Activated T-cell treated with anti-CD3 and anti-CD28 coated beads, Interleukin-2, amount 50 U/mL, for 4 hours (primary cell): ENCODE data around the gene MRPL14. TPM values are rescaled to one million over a fixed set of nuclear protein-coding genes. Genes with fewer than 3 reads are reported as not detected.
"Not testable (repeated sequence)": the region's sequence is repeated elsewhere in the genome, so short reads cannot be mapped to it uniquely, and the experiment has no call there.

Experiments used
- ATAC-seq, 2 donors: fragments of 200-7000 bp; cut with Tn5 transposase; one replicate each; pipeline ENCODE4 v1.10.0; 2021
- DNase-seq: peaks from one replicate; pipeline ENCODE4 v3.0.0-alpha.2; 2020
- H3K27me3 Mint-ChIP-seq: one replicate; pipeline ENCODE4 v1.8.0; 2021; ENCODE audit warnings: low read depth, mixed read lengths
- H3K36me3 Mint-ChIP-seq: one replicate; pipeline ENCODE4 v1.8.0; 2022; ENCODE audit warnings: mixed read lengths; ENCODE audit not compliant: insufficient read depth
- H3K4me1 Mint-ChIP-seq: one replicate; pipeline ENCODE4 v1.8.0; 2021; ENCODE audit warnings: low read depth, mixed read lengths
- H3K4me3 Mint-ChIP-seq: one replicate; pipeline ENCODE4 v1.8.0; 2021; ENCODE audit warnings: mild to moderate bottlenecking, moderate library complexity, mixed read lengths
- H3K9me3 Mint-ChIP-seq: one replicate; pipeline ENCODE4 v1.8.0; 2021; ENCODE audit warnings: mixed read lengths
- total RNA-seq, 3 donors: library from RNA; stranded (reverse); gene quantifications; one replicate each; pipeline ENCODE4 v1.2.1, GENCODE V29; 2021

The MRPL14 gene
- total RNA-seq, 3 donors from 2014 or later: 51.0 to 87.9 (median 56.6) TPM

- Mint-ChIP-seq H3K4me1 (peaks cover 1% of the 10 kb centered on the region), H3K9me3 (no peaks in the 10 kb centered on the region), H3K36me3 (no peaks in the 10 kb centered on the region), H3K27me3 (no peaks in the 10 kb centered on the region), H3K4me3 (no peak overlapping the region)
- ATAC-seq (no peak), DNase-seq (no peak)
Measured at GRCh38 chr6:44156494-44157151, 29.4 kb upstream of the MRPL14 start.

- no peaks in the 10 kb centered on the region for H3K9me3 Mint-ChIP-seq
- H3K4me1 Mint-ChIP-seq: peaks cover 6% of the 10 kb centered on the region
Measured at GRCh38 chr6:44154067-44154466, 26.8 kb upstream of the MRPL14 start.

DNA sequence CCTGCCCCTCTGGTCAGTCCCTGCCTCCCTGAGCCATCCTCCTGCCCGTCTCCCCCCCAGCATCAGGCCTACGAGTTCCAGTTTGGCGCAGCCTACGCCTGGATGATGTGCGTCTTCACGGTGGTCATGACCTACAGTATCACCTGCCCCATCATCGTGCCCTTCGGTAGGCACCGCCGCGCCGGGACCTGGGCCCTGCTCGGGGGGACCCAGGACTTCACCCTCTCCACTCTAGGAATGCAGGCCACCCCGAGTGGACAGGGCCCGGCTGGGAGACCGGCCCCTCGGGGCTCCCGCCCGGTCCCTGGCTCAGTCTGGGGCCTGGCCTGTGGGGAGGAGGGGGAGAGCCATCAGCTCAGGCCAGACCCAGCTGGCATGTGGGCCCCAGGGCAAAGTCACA lies 25.3 kb upstream of the MRPL14 start:
- no peaks in the 10 kb centered on the region for H3K27me3 Mint-ChIP-seq
- H3K4me3 Mint-ChIP-seq: no peak overlapping the region
- H3K9me3 Mint-ChIP-seq: no peaks in the 10 kb centered on the region
- H3K4me1 Mint-ChIP-seq: peaks cover 6% of the 10 kb centered on the region
- ATAC-seq (no peak), DNase-seq (no peak)
- H3K36me3 Mint-ChIP-seq: peaks cover 8% of the 10 kb centered on the region

More at GRCh38 chr6:44154067-44154466, 26.8 kb upstream of the MRPL14 start:
- Mint-ChIP-seq H3K27me3 (no peaks in the 10 kb centered on the region), H3K4me3 (no peak overlapping the region), H3K36me3 (peaks cover 2% of the 10 kb centered on the region)
- ATAC-seq: no peak
- DNase-seq: no peak

GRCh38 chr6:44152109-44152461 lies 24.8 kb upstream of the MRPL14 start:
- H3K9me3 Mint-ChIP-seq: no peaks in the 10 kb centered on the region
- peaks cover 6% of the 10 kb centered on the region for H3K4me1 Mint-ChIP-seq
- DNase-seq (no peak), ATAC-seq (no peak)
- no peaks in the 10 kb centered on the region for H3K27me3 Mint-ChIP-seq
- no peak overlapping the region for H3K4me3 Mint-ChIP-seq
- H3K36me3 Mint-ChIP-seq: peaks cover 8% of the 10 kb centered on the region

DNA sequence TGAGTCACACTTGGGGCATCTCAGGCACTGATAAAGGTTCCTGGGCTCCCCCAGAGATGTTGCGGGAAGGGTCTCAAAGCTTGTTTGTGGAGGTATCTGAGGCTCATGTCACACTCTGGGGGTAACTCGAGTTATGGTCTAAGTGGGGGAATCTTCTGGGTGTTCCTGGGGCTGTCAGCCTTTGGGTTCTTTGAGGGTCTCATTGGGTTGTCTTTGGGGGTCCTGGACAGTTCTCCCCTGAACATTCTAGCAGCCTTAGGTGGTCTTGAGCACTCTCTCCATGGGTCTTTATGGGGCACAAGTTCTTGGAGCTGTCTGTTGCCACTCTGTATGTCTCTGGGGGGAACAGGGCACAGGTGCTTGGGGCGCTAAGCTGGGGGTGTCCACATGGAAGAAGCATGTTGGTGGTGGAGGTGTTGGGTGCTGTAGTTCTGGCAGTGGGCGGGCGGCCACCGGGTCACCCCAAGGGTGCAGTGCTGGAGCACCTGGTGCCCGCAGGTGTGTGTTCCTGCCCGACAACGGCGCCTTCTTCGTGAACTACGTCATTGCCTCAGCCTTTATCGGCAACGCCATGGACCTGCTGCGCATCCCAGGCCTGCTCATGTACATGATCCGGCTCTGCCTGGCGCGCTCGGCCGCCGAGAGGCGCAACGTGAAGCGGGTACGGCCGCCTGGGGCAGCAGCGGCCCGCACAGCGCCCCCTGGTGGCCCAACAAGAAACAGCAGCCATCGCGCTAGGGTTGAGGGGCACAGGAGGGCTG lies 24.3 kb upstream of the MRPL14 start:
- DNase-seq (peak; percentile 80), ATAC-seq (peak; percentile 90 to 94)
- peaks cover 6% of the 10 kb centered on the region for H3K4me1 Mint-ChIP-seq
- H3K27me3 Mint-ChIP-seq: no peaks in the 10 kb centered on the region
- no peaks in the 10 kb centered on the region for H3K9me3 Mint-ChIP-seq
- no peak overlapping the region for H3K4me3 Mint-ChIP-seq
- H3K36me3 Mint-ChIP-seq: peaks cover 8% of the 10 kb centered on the region

DNA sequence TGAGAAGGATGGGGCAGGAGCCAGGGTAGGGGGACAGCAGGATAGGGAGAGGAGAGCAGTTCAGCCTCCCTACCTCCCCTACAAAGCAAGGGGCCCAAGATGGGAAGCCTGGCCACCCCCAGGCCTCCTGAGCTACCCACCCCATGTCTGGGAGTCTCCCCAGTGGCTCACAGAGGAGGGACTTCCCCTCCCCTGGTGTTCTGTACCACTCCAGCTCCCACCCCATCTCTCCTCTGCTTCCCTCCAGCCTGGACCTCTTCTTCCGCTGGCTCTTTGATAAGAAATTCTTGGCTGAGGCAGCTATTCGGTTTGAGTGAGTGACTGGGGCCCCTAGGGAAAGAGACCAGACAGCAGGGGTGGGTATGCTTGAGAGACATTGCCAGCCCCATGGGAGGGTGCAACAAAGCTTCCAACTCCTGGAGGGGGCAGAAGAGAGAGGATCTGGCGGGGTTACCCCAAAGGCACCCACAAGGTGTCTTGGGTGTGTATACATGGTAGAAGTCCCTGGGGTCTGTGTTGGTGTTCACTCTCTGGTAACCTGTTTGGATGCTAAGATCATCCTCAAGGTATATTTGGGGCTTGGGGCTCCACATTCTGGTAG lies 23.2 kb upstream of the MRPL14 start:
- Mint-ChIP-seq H3K9me3 (no peaks in the 10 kb centered on the region), H3K36me3 (peaks cover 11% of the 10 kb centered on the region), H3K4me1 (peaks cover 6% of the 10 kb centered on the region), H3K27me3 (no peaks in the 10 kb centered on the region), H3K4me3 (no peak overlapping the region)
- ATAC-seq (no peak), DNase-seq (no peak)

- Mint-ChIP-seq H3K4me1 (peaks cover 6% of the 10 kb centered on the region), H3K36me3 (peaks cover 11% of the 10 kb centered on the region), H3K4me3 (no peak overlapping the region), H3K9me3 (no peaks in the 10 kb centered on the region), H3K27me3 (no peaks in the 10 kb centered on the region)
- DNase-seq: no peak
- ATAC-seq: no peak
Measured at GRCh38 chr6:44149369-44150012, 22.2 kb upstream of the MRPL14 start.

DNA sequence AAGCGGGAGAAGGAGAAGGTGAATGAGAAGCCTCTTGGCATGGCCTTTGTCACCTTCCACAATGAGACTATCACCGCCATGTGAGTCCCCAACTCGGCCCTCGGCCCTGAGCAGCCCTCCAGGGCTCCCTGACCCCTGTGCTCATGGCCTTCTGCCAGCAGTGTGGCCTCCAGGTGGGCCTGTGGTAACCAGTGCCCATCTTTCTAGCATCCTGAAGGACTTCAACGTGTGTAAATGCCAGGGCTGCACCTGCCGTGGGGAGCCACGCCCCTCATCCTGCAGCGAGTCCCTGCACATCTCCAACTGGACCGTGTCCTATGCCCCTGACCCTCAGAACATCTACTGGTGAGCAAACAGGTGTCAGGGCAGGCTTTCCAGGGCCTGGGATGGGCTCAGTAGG lies 21.1 kb upstream of the MRPL14 start:
- Mint-ChIP-seq H3K4me3 (no peak overlapping the region), H3K27me3 (no peaks in the 10 kb centered on the region), H3K4me1 (peaks cover 6% of the 10 kb centered on the region), H3K9me3 (no peaks in the 10 kb centered on the region), H3K36me3 (peaks cover 14% of the 10 kb centered on the region)
- no peak for DNase-seq
- ATAC-seq: no peak

DNA sequence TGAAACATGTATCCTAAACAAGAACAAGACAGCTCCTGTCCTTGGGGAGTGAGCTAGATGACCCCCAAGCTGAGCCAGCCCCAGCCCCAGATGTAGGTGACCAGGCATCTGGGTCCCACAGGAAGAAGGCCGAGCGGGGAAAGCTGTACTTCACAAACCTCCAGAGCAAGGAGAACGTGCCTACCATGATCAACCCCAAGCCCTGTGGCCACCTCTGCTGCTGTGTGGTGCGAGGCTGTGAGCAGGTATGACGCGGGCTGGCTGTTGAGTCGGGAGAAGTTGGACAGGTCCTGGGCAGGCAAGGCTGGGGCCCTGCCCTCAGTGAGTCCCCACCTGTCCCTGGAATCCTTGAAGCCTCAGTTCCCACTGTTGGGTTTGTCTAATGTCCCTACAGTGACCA lies 20.0 kb upstream of the MRPL14 start:
- Mint-ChIP-seq H3K9me3 (no peaks in the 10 kb centered on the region), H3K27me3 (no peaks in the 10 kb centered on the region), H3K4me3 (no peak overlapping the region), H3K36me3 (peaks cover 14% of the 10 kb centered on the region), H3K4me1 (peaks cover 6% of the 10 kb centered on the region)
- ATAC-seq (no peak), DNase-seq (no peak)

- Mint-ChIP-seq H3K4me3 (no peak overlapping the region), H3K27me3 (no peaks in the 10 kb centered on the region), H3K9me3 (no peaks in the 10 kb centered on the region), H3K4me1 (peaks cover 6% of the 10 kb centered on the region), H3K36me3 (peaks cover 14% of the 10 kb centered on the region)
- DNase-seq (no peak), ATAC-seq (no peak)
Measured at GRCh38 chr6:44146685-44147084, 19.4 kb upstream of the MRPL14 start.

DNA sequence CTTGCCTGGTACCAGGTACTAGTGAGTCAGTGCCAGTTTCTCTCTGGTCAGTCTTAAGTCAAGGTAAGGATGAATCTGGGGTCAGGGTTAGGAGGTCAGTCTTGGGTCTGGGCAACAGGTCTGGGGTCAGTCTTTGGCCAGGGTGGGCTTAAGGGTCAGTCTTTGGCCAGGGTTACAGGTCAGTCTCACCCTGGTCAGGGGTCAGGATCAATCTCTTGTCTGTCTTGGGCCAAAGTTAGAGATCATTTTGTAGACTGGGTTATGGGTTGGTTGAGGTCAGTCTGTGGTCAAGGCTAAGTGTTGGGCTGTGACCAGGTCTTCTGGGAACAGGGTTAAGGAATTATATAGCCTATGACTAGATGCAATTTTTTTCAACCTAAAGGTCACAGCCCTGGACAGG lies 18.6 kb upstream of the MRPL14 start:
- DNase-seq (no peak), ATAC-seq (no peak)
- no peaks in the 10 kb centered on the region for H3K27me3 Mint-ChIP-seq
- H3K9me3 Mint-ChIP-seq: no peaks in the 10 kb centered on the region
- no peaks in the 10 kb centered on the region for H3K4me1 Mint-ChIP-seq
- no peak overlapping the region for H3K4me3 Mint-ChIP-seq
- peaks cover 14% of the 10 kb centered on the region for H3K36me3 Mint-ChIP-seq

DNA sequence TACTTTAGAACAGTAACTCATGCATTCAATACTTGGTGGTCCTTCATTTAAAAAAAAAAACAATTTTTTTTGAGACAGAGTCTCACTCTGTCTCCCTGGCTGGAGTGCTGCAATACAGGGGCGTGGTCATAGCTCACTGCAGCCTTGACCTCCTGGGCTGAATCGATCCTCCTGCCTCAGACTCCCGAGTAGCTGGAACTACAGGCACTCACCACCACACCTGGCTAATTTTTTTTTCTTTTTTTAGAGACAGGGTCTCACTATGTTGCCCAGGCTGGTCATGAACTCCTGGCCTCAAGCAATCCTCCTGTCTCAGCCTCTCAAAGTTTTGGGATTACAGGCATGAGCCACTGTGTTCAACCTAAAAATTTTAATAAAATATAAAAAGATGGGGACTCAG lies 17.3 kb upstream of the MRPL14 start:
- DNase-seq, H3K27me3 Mint-ChIP-seq, H3K9me3 Mint-ChIP-seq, H3K4me1 Mint-ChIP-seq, H3K4me3 Mint-ChIP-seq, ATAC-seq: not testable (repeated sequence)
- peaks cover 24% of the 10 kb centered on the region for H3K36me3 Mint-ChIP-seq

GRCh38 chr6:44143731-44144130 lies 16.5 kb upstream of the MRPL14 start:
- Mint-ChIP-seq H3K27me3 (no peaks in the 10 kb centered on the region), H3K36me3 (peaks cover 19% of the 10 kb centered on the region), H3K9me3 (no peaks in the 10 kb centered on the region), H3K4me3 (no peak overlapping the region), H3K4me1 (no peaks in the 10 kb centered on the region)
- DNase-seq (no peak), ATAC-seq (no peak)

DNA sequence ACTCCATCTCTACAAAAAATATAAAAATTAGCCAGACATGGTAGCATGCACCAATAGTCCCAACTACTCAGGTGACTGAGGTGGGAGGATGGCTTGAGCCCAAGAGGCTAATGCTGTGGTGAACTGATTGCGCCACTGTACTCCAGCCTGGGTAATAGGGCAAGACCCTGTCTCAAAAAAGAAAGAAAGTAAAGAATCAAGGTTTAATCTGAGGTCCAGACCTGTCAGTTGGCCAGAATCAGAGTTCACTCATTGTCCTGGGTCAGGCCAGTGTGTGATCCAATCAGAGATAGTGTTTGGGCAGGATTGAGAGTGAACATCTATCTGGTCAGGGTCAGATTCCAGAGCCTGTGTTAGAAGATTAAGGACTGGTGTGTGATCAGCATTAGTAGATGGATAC lies 15.6 kb upstream of the MRPL14 start:
- peaks cover 17% of the 10 kb centered on the region for H3K36me3 Mint-ChIP-seq
- DNase-seq (no peak), ATAC-seq (no peak)
- H3K9me3 Mint-ChIP-seq: no peaks in the 10 kb centered on the region
- no peak overlapping the region for H3K4me3 Mint-ChIP-seq
- no peaks in the 10 kb centered on the region for H3K4me1 Mint-ChIP-seq
- no peaks in the 10 kb centered on the region for H3K27me3 Mint-ChIP-seq
